ENCODE measurements around the gene RPRM.
"Not testable (repeated sequence)": the region's sequence is repeated elsewhere in the genome, so short reads cannot be mapped to it uniquely, and the experiment has no call there.

RPRM gene

DNA sequence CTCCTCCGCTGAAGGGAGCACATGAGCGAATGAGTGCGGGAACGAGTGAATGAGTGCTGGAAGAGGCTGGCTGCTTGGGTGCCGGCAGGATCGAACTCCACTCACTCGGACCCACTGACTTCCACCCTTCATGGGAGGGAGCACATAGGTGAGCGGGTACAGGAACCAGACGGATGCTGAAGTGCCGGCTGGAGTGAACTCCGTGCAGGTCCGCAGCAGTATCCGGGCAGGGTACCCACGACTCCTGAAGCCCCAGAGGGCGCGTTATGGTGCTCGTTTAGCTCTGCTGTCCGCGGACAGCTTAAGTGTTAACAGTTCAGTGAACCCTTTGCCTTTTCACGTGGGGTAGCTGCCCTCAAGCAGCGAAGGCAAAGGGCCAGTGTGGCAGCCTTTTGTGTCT is 23.2 kb downstream of the RPRM start:
- DNase-seq, result no peak

- DNase-seq, result no peak
Observed at GRCh38 chr2:153451611-153452010, 27.0 kb downstream of the RPRM start.

DNA sequence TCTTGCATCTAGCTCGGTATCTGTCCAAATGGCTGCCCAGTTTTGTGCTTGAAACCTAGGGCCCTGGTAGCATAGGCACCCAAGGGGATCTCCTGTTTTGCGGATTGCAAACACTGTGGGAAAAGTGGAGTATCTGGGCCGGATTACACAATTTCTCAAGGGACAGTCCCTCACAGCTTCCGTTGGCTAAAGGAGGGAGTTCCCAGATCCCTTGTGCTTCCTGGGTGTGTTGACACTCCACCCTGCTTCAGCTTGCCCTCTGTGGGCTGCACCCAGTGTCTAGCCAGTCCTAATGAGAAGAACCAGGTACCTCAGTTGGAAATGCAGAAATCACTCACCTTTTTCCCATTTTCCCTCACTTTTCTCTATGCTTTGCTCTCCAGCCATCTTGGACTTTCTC is 35.5 kb downstream of the RPRM start:
- no peak for DNase-seq

- not testable (repeated sequence) for DNase-seq
Observed at GRCh38 chr2:153442616-153443015, 35.9 kb downstream of the RPRM start.

DNA sequence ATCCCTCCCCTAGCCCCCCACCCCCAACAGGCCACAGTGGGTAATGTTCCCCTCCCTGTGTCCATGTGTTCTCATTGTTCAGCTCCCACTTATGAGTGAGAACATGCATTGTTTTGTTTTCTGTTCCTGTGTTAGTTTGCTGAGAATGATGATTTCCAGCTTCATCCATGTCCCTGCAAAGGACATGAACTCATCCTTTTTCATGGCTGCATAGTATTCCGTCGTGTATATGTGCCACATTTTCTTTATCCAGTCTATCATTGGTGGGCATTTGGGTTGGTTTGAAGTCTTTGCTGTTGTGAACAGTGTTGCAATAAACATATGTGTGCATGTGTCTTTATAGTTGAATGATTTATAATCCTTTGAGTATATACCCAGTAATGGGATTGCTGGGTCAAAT is 38.5 kb downstream of the RPRM start:
- DNase-seq, result not testable (repeated sequence)

DNA sequence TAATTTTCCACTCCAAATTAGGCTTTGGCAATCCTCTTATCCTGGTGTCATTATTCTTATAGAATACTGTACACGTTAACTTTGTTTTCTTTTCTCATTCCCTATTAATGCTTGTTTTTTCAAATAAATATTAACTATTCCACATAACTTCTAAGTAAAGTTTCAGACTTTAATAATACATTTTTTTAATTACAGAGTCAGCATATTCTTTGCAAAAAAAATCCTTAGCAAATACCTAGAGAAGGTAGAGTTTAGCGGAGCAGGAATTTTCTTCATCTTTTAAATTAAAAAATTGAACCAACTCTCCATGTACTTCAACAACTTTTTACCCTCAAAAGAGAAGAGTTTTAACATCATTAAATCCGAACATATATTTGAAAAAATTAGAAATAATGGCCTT is 45.2 kb downstream of the RPRM start:
- no peak for DNase-seq

- no peak for DNase-seq
Observed at GRCh38 chr2:153432381-153432780, 46.2 kb downstream of the RPRM start.

GRCh38 chr2:153431114-153431513 is 47.4 kb downstream of the RPRM start:
- DNase-seq, result no peak
